HG02571 (cell line): Measurements from ENCODE around the gene DCAF4.
"Not testable (repeated sequence)": the region's sequence is repeated elsewhere in the genome, so short reads cannot be mapped to it uniquely, and the experiment has no call there.

Experiments used
- ATAC-seq: cut with Tn5 transposase; IDR thresholded peaks from one replicate; pipeline ENCODE4 v1.9.1; 2021; ENCODE audit warnings: mild to moderate bottlenecking, moderate library complexity; ENCODE audit not compliant: unreplicated experiment

DCAF4 gene

GRCh38 chr14:72966038-72966437 lies 39.8 kb downstream of the DCAF4 start:
- ATAC-seq: no peak

GRCh38 chr14:72968316-72968715 lies 42.1 kb downstream of the DCAF4 start:
- no peak for ATAC-seq

- no peak for ATAC-seq
Observed at GRCh38 chr14:72970058-72970630, 43.9 kb downstream of the DCAF4 start.

- no peak for ATAC-seq
Observed at GRCh38 chr14:72970824-72971434, 44.7 kb downstream of the DCAF4 start.

- no peak for ATAC-seq
Observed at GRCh38 chr14:72974661-72975060, 48.4 kb downstream of the DCAF4 start.

- no peak for ATAC-seq
Observed at GRCh38 chr14:72975770-72976169, 49.5 kb downstream of the DCAF4 start.

- ATAC-seq: no peak
Observed at GRCh38 chr14:72978856-72979255, 52.6 kb downstream of the DCAF4 start.

- ATAC-seq: no peak
Observed at GRCh38 chr14:72980863-72981262, 54.6 kb downstream of the DCAF4 start.

- no peak for ATAC-seq
Observed at GRCh38 chr14:72982146-72982708, 56.0 kb downstream of the DCAF4 start.

- ATAC-seq: no peak
Observed at GRCh38 chr14:72986214-72986613, 60.0 kb downstream of the DCAF4 start.

- ATAC-seq: no peak
Observed at GRCh38 chr14:72986857-72987256, 60.6 kb downstream of the DCAF4 start.

GRCh38 chr14:72990171-72990570 lies 63.9 kb downstream of the DCAF4 start:
- no peak for ATAC-seq

GRCh38 chr14:72996916-72997315 lies 70.7 kb downstream of the DCAF4 start:
- ATAC-seq: no peak

- no peak for ATAC-seq
Observed at GRCh38 chr14:72998252-72998903, 72.1 kb downstream of the DCAF4 start.

GRCh38 chr14:72999316-72999715 lies 73.1 kb downstream of the DCAF4 start:
- ATAC-seq: no peak

GRCh38 chr14:73000073-73000472 lies 73.8 kb downstream of the DCAF4 start:
- no peak for ATAC-seq

GRCh38 chr14:73003681-73004080 lies 77.4 kb downstream of the DCAF4 start:
- ATAC-seq: no peak

GRCh38 chr14:73004641-73005040 lies 78.4 kb downstream of the DCAF4 start:
- not testable (repeated sequence) for ATAC-seq

- ATAC-seq: no peak
Observed at GRCh38 chr14:73007835-73008234, 81.6 kb downstream of the DCAF4 start.

GRCh38 chr14:73008501-73008900 lies 82.2 kb downstream of the DCAF4 start:
- no peak for ATAC-seq
